GM12873 (cell line): ENCODE measurements around the gene CDC42BPB.

ENCODE experiments used
- CTCF ChIP-seq: IDR thresholded peaks from 2 replicates; pipeline ENCODE4 v1.5.1; 2012; ENCODE audit warnings: low read depth, mild to moderate bottlenecking, moderate library complexity, low read length, control low read depth; ENCODE audit not compliant: insufficient read depth; ENCODE audit errors: missing control alignments

Gene CDC42BPB

GRCh38 chr14:102917469-102918211 lies 139.7 kb downstream of the CDC42BPB start:
- TF ChIP-seq CTCF: peak; percentile 82

- no peak for TF ChIP-seq CTCF
Observed at GRCh38 chr14:102917056-102917385, 140.3 kb downstream of the CDC42BPB start.

GRCh38 chr14:102916347-102917055 lies 140.8 kb downstream of the CDC42BPB start:
- no peak for TF ChIP-seq CTCF

DNA sequence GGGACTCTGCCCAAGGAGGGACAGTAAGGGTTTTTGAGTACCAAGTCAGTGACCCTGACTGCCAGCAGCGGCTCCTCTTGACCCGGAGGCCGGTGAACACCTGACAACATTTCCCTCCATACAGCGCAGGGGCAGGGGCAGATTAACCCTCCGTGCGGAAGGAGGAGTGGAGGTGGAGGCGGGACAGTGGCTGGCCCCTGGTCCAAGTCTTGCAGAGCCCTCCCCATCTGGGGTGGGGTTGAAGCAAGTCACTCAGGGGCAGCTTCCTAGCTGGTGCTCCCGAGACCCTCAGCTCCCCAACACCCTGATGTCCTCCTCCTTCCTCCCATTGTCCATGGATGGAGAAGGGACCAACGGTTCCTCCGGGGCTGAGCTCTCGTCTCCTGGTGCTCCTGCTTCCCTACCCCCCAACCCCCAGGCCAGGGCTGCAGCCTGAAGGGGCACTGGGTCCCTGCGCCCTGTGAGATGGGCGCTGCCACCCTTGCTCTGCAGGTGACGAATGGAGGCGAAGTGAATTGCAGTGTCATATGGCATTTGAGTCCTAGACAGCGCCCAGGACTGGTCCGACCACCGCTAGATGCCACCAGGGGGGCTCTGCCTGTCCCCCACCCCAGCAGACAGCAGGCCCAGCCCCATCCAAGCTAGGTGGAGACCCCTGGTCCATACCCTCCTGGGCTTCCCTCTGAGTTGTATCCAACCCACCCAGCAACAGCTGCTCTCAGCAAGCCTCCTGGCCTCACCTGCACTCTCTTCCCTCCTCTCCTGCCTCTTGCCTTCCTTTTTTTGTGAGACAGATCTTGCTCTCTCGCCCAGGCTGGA lies 141.8 kb downstream of the CDC42BPB start:
- TF ChIP-seq CTCF: no peak

DNA sequence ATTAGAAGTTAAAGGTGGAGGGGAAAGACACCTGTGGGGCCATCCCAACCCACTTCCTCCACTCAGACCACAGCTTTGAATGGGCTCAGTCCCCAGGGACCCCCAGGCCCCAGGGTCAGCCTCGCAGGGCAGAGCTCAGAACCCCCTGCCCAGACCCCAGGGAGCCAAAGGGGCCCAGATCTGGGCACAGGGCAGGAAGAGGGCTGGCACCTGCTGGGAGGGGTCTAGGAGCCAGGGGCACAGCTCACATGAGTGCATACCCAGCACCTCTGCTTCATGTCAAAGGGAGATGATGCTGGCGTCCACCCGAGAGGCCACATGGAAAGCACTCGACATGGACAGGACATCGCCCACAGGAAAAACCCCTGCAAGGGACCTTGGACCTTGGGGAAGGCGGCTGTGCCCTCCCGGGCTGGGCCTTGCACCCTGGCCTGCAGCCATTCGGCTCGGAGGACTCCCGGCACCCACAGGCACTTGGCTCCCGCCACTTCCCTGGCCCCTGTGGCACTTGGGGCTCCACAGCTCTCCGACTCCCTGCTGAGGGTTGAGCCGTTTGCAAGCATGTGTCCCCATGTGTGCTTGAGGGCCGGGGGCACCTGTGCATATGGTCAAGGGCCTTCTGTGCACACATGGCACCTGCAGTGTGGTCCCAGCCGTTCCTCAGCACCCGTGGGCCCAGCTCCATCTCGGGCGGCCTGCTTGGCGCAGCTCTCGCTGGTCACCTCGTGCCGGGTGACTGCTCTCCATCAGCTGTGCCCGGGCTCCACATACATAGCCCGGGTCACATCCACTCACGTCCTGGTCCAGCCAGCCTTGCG lies 142.7 kb downstream of the CDC42BPB start:
- TF ChIP-seq CTCF: no peak

GRCh38 chr14:102913341-102914211 lies 143.8 kb downstream of the CDC42BPB start:
- TF ChIP-seq CTCF: no peak
